NCI-H748 treated with DMSO at 0.1 percent for 48 hours (cell line): ENCODE results near the gene GLRX.

Experiments
- DNase-seq: peaks from one replicate; lab custom pipeline; 2025; lab: John Stamatoyannopoulos, UW

Gene GLRX

GRCh38 chr5:95808686-95809413 lies 13.7 kb downstream of the GLRX start:
- no peak for DNase-seq

- DNase-seq = no peak
These were observed 14.4 kb downstream of the GLRX start for GRCh38 chr5:95808013-95808685.

DNA sequence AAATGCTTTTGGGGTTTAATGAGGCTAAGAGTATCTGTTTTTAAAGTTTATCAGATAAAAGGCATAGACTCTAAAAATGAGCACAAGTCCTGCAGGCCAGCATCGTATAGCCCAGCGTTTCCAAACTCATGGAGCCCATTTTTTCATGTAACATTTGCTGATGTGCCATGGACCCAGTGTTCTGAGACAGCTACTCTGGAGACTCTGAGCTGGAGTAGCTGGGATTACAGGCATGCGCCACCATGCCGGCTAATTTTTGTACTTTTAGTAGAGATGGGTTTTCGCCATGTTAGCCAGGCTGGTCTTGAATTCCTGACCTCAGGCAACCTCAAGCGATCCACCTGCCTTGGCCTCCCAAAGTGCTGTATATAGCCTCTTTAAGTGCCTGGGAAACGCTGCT lies 15.8 kb downstream of the GLRX start:
- DNase-seq = no peak

DNA sequence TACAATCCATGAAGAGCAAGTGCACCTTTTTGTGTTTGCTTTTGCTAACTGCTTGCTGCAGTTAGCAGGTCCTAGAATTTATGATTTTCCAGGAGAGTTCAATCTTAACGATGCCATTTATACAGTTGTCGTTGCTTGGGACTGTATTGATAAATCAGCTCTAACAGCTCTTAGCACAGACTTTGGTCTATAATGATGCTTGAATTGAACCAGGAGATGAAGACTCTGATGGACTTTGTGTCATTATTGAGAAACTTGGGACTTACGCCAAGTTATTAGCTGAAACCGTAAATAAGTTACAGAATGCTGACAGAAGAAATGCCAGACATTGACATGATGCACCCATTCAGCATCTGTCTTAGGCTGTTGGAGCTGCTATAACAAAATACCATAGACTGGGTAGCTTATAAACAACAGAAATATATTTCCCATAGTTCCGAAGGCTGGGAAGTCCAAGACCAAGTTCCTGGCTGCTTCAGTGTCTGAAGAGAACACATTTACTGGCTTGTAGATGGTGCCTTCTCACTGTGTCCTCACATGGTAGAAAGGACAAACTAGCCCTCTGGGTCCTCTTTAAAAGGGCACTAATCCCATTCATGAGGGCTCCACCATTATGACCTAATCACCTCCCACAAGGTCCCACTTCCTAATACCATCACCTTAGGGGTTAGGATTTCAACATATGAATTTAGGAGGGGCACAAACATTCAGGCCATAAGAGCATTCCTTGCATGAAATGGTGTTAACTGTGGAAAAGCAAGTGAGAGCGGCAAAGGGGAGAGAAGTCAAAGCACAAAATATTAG lies 17.6 kb downstream of the GLRX start:
- DNase-seq = no peak

DNA sequence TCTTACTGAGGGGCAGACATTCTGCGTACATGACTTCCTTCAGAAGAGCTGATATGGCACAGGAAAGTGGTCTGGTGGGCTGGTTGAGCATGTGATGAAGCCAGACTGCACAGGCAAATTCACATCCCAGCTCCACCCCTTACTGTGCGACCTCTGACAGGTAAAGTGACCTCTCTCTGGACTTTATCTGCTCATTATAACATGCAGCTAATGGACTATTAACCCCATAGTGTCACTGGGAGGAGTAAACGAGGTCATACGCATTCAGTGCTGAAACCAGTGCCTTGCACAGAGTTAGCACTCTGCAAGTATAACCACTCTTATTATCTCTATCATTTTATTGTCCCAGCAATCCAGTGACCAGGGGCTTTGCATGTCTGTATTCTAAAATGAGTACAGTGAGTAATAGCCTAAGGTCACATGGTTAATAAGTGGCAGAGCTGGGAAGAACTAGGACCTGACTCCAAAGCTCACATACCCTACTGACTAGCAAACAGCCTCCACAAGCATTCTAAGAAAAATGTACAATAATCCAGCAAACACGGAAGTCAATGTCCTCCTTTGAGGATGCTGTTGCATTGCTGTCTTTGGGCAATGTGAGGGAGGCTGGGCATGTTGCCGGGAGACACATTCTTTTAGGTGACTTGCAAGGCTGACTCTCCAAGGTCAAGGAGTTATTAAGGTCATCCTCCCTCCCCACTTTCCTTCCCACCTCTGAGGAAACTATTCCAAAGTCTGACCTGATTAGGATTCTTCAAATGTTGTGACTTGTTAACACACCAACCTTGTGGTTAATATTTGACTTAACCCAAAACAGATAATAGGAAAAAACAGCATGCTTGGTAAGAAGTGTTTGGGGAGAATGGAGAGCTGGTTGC lies 19.0 kb downstream of the GLRX start:
- no peak for DNase-seq

DNA sequence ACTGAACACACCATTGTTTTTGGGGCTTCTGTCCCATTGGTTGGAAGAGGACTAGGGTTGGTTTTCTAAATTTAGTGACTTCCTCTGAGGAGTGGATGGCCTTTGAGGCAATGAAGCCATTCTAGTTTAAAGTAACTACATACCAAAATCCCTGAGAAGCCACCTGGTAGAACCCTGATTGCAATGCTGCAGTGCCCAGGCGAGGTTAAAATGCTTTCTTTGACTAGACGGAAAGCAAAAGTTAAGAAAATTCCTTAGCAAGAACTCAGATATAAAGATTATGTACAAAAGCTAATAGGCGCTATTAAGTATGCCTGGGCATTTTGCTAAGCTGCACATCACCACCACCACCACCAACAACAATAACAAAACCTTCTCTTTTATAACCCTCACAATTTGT lies 20.6 kb downstream of the GLRX start:
- no peak for DNase-seq

GRCh38 chr5:95801532-95801931 lies 21.0 kb downstream of the GLRX start:
- no peak for DNase-seq

GRCh38 chr5:95800553-95800952 lies 22.0 kb downstream of the GLRX start:
- DNase-seq = no peak

DNA sequence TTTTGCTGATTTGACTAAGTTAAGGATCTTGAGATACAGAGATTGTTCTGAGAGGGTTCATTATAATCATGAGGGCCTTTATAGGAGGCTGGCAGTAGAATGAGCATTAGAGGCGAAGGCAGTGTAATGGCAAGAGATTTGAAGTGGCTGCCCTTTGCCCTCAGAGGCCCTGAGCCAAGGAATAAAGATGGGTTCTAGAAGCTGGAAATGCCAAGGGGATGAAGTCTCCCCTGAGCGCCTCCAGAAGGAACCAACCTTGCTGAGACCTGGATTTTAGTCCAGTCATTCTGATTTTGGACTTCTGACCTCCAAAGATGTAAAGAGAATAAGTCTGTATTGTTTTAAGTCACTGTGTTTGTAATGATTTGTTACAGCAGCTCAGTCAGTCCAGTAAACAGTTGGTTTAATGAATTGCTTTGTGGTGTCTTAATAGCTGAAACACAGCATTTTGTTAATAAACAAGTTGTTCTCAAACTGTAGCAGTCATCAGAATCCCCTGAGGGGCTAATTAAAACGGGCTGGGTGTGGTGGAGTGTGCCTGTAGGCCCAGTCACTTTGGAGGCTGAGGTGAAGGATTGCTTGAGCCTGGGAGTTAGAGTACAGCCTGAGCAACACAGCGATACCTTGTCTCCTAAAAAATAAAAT lies 23.2 kb downstream of the GLRX start:
- no peak for DNase-seq

- DNase-seq = no peak
These were observed 24.0 kb downstream of the GLRX start for GRCh38 chr5:95798545-95798944.

DNA sequence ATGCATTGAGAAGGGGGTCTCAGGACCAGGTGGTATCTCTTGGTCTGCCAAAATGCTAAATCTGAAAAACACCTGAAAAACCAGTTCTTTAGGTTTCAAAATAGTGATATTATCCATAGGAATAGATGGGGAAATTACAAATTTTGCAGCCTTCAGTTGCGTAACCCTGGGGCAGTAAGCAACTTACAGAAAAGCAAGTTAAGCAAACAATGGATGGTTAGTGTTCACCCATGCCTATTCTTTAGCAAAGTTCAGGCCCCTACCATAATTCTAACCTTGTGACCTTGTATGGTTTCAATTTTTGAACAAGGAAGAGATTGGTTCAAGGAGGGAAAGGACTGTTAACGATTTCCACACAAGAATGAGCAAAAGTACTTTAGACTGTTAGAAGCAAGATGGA lies 24.5 kb downstream of the GLRX start:
- DNase-seq = no peak

GRCh38 chr5:95797301-95797700 lies 25.2 kb downstream of the GLRX start:
- DNase-seq = no peak

DNA sequence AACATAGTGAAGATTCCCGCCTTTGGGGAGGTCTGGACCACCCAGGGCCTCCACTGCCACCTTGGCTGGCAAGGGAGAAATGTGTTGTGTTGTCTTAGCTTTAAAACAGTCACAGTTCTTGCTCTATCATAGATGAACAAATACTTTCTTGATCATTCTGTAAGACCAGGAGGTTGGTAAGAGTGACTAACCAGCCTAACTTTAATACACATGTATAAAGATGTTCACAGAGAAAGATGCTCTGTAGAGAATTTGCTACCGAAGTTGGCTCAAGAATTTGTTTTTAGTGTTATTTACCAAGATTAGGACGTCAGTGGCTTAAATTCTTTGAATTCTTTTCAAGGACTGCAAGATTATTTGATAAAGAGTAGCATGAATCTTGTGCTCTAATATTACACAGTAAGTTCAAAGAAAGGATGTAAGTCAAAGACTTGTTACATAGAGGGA lies 28.4 kb downstream of the GLRX start:
- DNase-seq = no peak

DNA sequence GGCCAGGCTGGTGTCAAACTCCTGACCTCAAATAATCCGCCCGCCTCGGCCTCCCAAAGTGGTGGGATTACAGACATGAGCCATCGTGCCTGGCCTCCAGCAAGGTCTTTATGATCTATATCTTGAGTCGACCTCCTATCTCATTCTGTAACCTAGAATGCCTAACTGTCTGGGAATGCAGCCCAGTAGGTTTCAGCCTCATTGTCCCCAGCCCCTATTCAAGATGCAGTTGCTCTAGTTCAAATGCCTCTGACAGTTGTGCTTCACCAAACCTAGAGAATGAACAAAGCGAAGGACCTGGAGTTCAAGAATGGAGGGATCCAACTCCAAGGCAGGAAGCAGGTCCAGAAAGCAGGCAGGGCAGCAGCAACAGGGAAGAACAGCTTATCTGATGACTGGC lies 30.8 kb downstream of the GLRX start:
- no peak for DNase-seq

DNA sequence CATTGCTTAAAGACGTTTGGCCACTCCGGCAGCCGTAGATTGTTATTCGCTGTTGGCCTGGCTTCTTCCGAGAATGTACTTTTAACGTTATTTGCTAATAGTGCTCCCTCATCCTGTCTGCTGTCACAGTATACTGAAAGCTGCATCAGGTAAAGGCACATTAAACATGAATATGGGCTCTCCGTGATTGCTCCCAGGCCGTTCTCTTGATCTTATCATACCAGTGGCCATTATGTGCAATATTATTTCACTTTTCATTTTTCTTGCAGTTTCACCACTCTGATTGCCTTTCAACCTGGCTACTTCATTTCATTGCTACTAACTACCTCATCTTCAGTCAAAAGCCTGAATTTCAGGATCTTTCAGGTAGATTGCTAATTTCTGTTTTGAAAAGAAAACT lies 34.0 kb downstream of the GLRX start:
- DNase-seq = no peak

GRCh38 chr5:95786821-95787418 lies 35.6 kb downstream of the GLRX start:
- no peak for DNase-seq

DNA sequence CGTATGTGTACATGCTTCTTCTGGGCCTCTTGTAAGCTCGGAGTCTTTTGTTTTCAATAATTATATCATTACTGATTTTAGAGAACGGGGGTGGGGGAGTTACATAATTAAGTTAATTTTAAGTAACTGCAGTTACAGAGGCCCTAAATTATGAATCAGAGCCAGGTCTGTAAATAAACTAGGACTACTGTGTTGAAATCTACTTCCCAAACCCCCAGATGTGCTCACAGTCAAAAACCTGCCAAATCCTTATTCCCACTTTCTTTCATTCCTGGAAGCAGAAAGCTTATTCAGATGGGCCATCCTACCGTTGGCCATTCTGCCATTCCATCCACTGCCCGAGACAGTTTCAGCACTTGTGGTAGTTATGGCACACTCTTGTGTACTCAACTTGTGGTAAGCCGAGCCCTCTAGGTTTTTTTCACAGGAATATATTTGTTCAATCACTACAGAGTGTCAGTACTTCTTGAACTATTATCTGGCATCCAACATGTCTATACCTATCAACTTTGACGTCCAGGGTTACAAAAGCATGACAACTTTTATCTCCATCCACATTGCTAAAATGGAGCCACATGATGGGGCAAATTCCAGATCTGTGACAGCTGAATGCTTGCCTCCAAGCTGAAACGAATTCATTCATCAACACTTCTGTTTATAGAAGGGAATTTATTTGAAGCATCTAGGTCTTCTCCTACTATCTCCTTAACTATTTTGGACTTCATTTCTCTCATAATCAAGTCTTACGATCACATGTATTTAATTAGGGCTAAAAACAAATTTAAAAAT lies 37.8 kb downstream of the GLRX start:
- no peak for DNase-seq

DNA sequence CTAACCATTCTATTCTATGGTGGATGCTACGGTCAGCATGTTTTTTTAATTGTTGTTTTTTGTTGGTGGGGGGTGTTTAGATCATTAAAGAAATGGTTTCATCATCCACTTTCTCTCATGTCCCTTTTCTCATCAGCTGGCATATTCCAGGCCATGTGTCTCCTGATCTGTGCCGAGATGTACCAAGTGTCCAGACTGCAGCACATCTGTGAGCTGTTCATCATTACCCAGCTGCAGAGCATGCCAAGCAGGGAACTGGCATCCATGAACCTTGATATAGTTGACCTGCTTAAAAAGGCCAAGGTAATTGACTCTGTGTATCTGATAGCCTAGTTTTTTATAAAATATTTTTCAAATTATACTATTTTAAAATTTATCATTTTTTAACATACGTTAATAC lies 38.9 kb downstream of the GLRX start:
- no peak for DNase-seq

DNA sequence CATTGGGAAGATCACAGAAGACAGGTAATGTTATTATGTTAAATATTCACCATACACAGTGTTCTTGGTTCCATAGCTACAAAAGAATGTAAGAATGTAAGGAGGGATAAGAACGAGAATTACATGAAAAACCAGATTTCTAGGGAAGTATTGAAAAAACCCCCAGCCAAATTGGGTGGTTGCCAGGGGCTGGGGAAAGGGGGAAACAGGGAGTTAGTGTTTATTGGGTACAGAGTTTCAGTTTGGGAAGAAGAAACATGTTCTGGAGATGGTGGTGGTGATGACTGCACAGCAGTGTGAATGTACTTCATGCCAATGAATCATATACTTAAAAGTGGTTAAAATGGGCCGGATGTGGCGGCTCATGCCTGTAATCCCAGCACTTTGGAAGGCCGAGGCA lies 40.3 kb downstream of the GLRX start:
- DNase-seq = no peak

GRCh38 chr5:95781101-95781583 lies 41.4 kb downstream of the GLRX start:
- DNase-seq = peak; percentile 2
